GM19193 (cell line): ENCODE measurements around the gene PRRG3.

Source experiments
- POLR2A ChIP-seq: IDR thresholded peaks from 4 replicates; pipeline ENCODE4 v1.6.1; 2011; ENCODE audit not compliant: insufficient read depth, insufficient read length; ENCODE audit errors: extremely low read depth

The PRRG3 gene

DNA sequence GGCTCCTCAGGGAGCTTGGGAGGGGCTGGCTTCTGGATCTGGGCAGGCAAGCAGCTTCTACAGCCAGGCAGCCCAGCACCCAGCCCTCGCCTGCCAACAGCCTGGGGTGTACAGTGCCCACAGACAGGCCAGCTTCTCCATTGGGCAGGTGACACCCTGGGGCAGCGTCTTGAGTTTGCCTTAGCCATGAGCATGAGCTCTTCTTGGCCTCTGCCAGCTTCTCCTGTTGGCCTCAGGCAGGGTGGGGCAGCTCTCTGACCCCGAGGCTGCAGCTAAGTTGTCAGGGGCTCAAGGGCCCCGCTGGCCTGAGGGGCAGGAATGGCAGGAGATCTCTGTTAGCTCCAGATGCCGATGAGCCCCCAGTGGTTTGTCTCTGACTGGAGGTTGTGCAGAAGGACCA, 31.5 kb downstream of the PRRG3 start:
- TF ChIP-seq POLR2A = no peak

- no peak for TF ChIP-seq POLR2A
Observed at GRCh38 chrX:151727346-151727745, 32.1 kb downstream of the PRRG3 start.

- no peak for TF ChIP-seq POLR2A
Observed at GRCh38 chrX:151729056-151729725, 33.9 kb downstream of the PRRG3 start.

GRCh38 chrX:151734446-151734845, 39.2 kb downstream of the PRRG3 start, which contains the start of gene CNGA2:
Gene CNGA2, plus strand, starts transcription at chrX:151734746. Its CDS starts 3,738 bp downstream, at chrX:151738484.
- no peak for TF ChIP-seq POLR2A

DNA sequence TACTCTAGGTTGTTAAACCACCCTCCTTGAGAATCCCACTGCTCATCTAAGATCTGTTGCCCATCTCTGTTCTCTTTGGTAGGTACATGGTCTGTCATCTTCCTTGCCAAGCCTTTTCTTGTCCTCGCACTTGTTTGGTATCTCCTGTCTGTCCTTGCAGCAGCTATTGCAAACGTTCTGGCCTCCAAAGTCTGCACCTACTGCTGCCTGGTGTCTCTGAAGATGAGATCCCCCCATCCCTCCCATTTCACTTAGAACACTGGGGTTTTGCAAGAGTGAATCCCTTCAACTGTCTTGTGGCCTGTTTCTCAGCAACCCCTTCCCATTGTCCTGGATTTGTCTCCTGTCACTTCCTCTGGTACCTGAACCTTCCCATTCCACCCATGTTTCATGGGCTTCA, 40.0 kb downstream of the PRRG3 start:
- no peak for TF ChIP-seq POLR2A

DNA sequence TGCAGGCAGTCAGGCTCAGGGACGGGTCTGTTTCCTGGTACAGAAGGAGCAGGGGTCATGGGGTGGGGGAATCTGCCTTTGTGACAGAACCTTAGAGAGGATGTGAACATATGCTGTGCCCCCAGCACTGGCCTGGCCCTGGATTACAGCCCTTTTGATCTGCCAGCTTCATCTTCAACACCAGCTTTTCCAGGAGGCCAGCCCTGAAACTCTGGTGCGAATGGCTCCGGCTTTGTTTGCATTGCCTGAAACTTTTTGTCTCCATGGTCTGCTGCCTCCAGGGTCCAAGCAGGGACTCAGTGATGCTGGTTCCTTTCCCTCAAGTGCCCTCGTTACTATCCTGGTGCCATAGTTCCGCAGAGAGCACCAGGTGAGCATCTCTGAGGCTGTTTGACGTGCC, 41.4 kb downstream of the PRRG3 start:
- no peak for TF ChIP-seq POLR2A

DNA sequence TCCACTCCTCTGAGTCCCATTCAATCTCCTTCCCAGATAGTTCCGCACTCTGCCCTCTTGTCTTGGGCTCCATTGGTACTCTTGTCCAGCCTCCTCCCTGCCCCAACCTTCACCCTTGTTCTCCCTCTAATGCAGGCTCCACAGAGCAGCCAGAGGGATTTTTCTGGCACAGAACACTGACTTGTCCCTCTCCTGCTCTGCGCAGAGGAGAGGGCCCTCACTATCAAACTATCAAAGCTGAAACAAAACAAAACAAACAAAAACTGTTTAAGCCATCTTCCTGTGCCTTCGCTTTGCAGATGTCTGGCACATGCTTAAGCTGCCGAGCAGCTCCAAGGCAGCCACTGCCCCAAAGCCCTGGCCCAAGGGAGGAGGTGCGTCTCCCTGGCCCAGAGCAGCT, 42.2 kb downstream of the PRRG3 start:
- no peak for TF ChIP-seq POLR2A

DNA sequence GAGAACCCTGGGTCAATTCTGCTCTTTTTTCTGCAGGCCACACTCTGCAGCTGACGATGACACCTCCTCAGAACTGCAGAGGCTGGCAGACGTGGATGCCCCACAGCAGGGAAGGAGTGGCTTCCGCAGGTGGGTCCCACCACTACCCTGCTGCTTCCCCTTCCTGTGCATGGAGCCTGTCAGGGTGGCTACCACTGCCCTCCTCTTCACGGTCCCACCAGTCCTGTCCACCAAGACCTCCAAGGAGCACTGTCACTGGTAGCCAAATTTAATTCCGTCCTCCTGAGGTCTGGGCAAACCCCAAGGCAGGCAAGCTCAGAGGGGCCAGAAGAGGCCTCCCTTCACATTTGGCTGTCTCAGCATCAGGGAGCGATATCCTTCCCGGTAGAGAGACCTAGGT, 43.5 kb downstream of the PRRG3 start:
- no peak for TF ChIP-seq POLR2A

GRCh38 chrX:151741606-151742005, 46.3 kb downstream of the PRRG3 start:
- TF ChIP-seq POLR2A = no peak

DNA sequence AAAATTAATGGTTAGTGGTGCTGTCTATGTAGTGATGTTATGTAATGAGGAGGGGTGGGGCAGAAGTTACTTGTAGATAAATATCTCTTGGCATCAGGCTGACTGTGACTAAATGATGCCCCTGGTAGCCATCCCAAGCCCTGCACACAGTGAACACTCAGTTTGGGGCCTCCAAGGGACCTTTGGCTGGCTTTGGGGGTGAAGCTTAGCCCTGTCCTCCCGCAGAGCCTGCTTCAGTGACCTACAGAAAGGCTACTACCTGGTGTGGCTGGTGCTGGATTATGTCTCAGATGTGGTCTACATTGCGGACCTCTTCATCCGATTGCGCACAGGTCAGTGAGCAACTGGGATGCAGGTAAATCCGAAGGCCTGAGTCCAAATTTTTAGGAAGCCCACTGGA, 47.1 kb downstream of the PRRG3 start:
- no peak for TF ChIP-seq POLR2A

DNA sequence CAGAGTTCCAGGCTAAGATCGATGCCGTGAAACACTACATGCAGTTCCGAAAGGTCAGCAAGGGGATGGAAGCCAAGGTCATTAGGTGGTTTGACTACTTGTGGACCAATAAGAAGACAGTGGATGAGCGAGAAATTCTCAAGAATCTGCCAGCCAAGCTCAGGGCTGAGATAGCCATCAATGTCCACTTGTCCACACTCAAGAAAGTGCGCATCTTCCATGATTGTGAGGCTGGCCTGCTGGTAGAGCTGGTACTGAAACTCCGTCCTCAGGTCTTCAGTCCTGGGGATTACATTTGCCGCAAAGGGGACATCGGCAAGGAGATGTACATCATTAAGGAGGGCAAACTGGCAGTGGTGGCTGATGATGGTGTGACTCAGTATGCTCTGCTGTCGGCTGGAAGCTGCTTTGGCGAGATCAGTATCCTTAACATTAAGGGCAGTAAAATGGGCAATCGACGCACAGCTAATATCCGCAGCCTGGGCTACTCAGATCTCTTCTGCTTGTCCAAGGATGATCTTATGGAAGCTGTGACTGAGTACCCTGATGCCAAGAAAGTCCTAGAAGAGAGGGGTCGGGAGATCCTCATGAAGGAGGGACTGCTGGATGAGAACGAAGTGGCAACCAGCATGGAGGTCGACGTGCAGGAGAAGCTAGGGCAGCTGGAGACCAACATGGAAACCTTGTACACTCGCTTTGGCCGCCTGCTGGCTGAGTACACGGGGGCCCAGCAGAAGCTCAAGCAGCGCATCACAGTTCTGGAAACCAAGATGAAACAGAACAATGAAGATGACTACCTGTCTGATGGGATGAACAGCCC, 48.6 kb downstream of the PRRG3 start:
- no peak for TF ChIP-seq POLR2A

DNA sequence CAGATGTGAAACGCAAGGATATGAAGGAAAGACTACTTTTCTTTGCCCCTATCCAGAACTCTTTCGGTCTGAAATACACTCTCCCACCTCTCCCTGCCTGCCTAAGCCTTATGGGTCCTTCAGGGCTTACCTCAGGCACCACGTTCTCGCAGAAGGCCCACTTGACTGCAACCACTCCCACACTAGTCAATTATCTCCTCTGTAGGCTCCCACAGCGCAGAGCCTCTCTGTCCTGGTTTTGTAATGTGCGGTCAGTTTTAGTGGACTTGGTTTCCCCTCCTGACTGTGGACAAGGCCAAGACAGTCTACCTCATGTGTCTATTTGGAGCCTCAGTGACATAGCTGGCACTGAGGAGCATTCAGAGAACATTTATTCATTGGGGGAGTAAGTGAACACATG, 50.4 kb downstream of the PRRG3 start:
- no peak for TF ChIP-seq POLR2A

- no peak for TF ChIP-seq POLR2A
Observed at GRCh38 chrX:151746502-151746901, 51.2 kb downstream of the PRRG3 start.

DNA sequence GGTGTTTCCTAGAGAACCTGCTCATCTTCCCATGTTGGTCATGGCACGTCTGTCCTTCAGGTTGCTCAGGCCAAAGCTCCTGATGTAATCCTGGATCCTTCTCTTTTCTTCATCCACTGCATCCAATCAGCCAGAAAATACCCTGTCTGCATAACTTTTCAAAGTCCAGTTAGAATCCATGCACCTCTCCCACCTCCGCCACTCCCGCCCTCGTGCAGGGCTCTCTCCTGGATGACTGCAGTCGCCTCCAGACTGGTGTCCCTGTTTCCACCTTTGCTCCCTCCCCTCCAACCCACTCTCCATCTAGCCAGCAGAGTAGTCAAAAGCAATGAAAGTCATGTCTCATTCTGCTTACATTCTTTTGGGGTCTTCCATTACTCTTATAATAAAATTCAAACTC, 55.3 kb downstream of the PRRG3 start:
- no peak for TF ChIP-seq POLR2A

- no peak for TF ChIP-seq POLR2A
Observed at GRCh38 chrX:151752847-151753246, 57.6 kb downstream of the PRRG3 start.
